ENCODE data around the gene NAGPA. TPM values are rescaled to one million over a fixed set of nuclear protein-coding genes. Genes with fewer than 3 reads are reported as not detected.

NAGPA gene
- polyA plus RNA-seq, 1 donor from 2014 or later, result 36.6 TPM

DNA sequence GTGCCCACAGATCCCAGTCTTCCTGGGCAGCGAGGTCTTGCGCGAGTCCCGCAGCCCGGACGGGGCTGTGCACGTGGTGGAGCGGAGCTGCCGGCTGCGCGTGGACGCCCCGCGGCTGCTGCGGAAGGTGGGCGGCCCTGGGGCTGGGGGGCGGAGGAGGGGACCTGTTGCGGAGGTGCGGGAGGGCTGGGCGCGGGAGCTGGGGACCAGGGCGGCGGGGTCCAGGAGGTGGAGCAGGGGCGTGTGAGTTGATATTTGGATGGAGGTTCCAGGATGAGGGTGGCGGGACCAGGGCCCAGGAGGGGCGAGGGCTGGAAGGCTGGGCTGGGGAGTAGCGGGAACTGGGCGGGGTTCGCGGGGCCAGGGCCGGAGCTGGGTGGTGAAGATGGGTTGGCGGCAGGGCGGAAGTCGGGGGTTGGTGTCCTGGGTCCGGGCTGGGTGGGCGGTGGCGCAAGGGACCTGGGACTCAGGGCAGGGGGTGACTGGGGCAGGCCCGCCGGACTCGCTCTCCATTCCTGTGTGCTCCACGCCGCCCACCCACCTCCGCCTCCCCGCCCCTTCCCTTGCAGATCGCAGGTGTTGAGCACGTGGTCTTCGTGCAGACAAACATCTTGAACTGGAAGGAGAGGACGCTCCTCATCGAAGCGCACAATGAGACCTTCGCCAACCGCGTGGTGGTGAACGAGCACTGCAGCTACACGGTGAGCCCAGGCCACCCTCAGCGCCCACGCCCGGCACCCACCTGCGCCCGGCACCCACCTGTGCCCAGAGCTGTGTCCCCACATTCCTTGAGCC lies 46.0 kb downstream of the NAGPA start:
- Histone ChIP-seq H3F3A (ENCODE audit: insufficient read depth, low read length, poor library complexity, severe bottlenecking) (no peaks in the 10 kb centered on the region), H3K79me2 (replicated peaks; ENCODE audit: insufficient read depth, low read length) (no peaks in the 10 kb centered on the region), H2AFZ (ENCODE audit: low read depth, low read length) (no peak overlapping the region), H3K4me3 (ENCODE audit: low read length) (peak overlapping the region; percentile 44), H3K27ac (ENCODE audit: low read length) (no peak overlapping the region), H3K27me3 (ENCODE audit: insufficient read depth, low read depth, low read length) (peaks cover 45% of the 10 kb centered on the region), H3K9me3 (ENCODE audit: low read length) (no peaks in the 10 kb centered on the region), H4K20me1 (ENCODE audit: insufficient read depth) (no peaks in the 10 kb centered on the region), H3K9ac (ENCODE audit: low read length) (no peak overlapping the region), H3K9me2 (ENCODE audit: insufficient read depth, low read length) (no peaks in the 10 kb centered on the region), H3K36me3 (ENCODE audit: insufficient read depth, low read length) (no peaks in the 10 kb centered on the region), H3K4me2 (ENCODE audit: low read length) (no peak overlapping the region)
- TF ChIP-seq RAD21 (conservative IDR thresholded peaks at IDR 0.05), result no peak
- TF ChIP-seq SMC3 (conservative IDR thresholded peaks at IDR 0.05; ENCODE audit: poor library complexity), result no peak
- TF ChIP-seq EP300 (conservative IDR thresholded peaks at IDR 0.05; ENCODE audit: poor library complexity, severe bottlenecking), result no peak
- TF ChIP-seq, protein P1, sequence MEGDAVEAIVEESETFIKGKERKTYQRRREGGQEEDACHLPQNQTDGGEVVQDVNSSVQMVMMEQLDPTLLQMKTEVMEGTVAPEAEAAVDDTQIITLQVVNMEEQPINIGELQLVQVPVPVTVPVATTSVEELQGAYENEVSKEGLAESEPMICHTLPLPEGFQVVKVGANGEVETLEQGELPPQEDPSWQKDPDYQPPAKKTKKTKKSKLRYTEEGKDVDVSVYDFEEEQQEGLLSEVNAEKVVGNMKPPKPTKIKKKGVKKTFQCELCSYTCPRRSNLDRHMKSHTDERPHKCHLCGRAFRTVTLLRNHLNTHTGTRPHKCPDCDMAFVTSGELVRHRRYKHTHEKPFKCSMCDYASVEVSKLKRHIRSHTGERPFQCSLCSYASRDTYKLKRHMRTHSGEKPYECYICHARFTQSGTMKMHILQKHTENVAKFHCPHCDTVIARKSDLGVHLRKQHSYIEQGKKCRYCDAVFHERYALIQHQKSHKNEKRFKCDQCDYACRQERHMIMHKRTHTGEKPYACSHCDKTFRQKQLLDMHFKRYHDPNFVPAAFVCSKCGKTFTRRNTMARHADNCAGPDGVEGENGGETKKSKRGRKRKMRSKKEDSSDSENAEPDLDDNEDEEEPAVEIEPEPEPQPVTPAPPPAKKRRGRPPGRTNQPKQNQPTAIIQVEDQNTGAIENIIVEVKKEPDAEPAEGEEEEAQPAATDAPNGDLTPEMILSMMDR (IDR thresholded peaks at IDR 0.05; ENCODE audit: poor library complexity, severe bottlenecking), result no peak
- TF ChIP-seq POLR2AphosphoS5 (IDR thresholded peaks at IDR 0.05), result no peak
- TF ChIP-seq EZH2 (IDR thresholded peaks at IDR 0.05; ENCODE audit: borderline replicate concordance, insufficient read depth, low read length, poor library complexity, severe bottlenecking), result no peak
- no peak for TF ChIP-seq TAF1 (IDR thresholded peaks at IDR 0.05; ENCODE audit: low read depth)
- no peak for TF ChIP-seq REST (IDR thresholded peaks at IDR 0.05; ENCODE audit: borderline replicate concordance)
- TF ChIP-seq MXI1 (conservative IDR thresholded peaks at IDR 0.05; ENCODE audit: poor library complexity, severe bottlenecking), result no peak

DNA sequence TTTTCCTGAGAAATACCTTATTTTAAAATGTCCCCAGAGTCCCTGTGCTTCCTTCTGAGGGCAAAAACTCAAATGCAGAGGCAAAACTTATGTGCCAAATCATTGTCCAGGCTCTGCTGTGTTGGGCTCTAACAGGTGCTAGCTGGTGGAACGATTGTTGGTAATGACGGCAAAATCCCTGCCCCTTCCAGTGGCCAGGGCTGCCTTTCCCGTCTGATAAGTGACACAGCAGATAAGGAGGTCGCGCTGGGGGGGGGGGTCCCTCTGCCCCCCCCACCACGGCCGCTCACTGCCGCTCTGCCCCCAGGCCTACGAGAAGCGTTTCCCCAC lies 46.5 kb downstream of the NAGPA start:
- Histone ChIP-seq H2AFZ (ENCODE audit: low read depth, low read length) (no peak overlapping the region), H3K9me2 (ENCODE audit: insufficient read depth, low read length) (no peaks in the 10 kb centered on the region), H3K36me3 (ENCODE audit: insufficient read depth, low read length) (no peaks in the 10 kb centered on the region), H3K27me3 (ENCODE audit: insufficient read depth, low read depth, low read length) (peaks cover 45% of the 10 kb centered on the region), H3K4me2 (ENCODE audit: low read length) (no peak overlapping the region), H3K27ac (ENCODE audit: low read length) (no peak overlapping the region), H3K79me2 (replicated peaks; ENCODE audit: insufficient read depth, low read length) (no peaks in the 10 kb centered on the region), H4K20me1 (ENCODE audit: insufficient read depth) (no peaks in the 10 kb centered on the region), H3K4me3 (ENCODE audit: low read length) (peak overlapping the region; percentile 44), H3K9ac (ENCODE audit: low read length) (no peak overlapping the region), H3F3A (ENCODE audit: insufficient read depth, low read length, poor library complexity, severe bottlenecking) (no peaks in the 10 kb centered on the region), H3K9me3 (ENCODE audit: low read length) (no peaks in the 10 kb centered on the region)
- no peak for TF ChIP-seq EZH2 (IDR thresholded peaks at IDR 0.05; ENCODE audit: borderline replicate concordance, insufficient read depth, low read length, poor library complexity, severe bottlenecking)
- TF ChIP-seq MXI1 (conservative IDR thresholded peaks at IDR 0.05; ENCODE audit: poor library complexity, severe bottlenecking), result no peak
- TF ChIP-seq RAD21 (conservative IDR thresholded peaks at IDR 0.05), result no peak
- no peak for TF ChIP-seq EP300 (conservative IDR thresholded peaks at IDR 0.05; ENCODE audit: poor library complexity, severe bottlenecking)
- TF ChIP-seq SMC3 (conservative IDR thresholded peaks at IDR 0.05; ENCODE audit: poor library complexity), result no peak
- TF ChIP-seq, protein P1 (IDR thresholded peaks at IDR 0.05; ENCODE audit: poor library complexity, severe bottlenecking), result no peak
- TF ChIP-seq POLR2AphosphoS5 (IDR thresholded peaks at IDR 0.05), result no peak
- TF ChIP-seq TAF1 (IDR thresholded peaks at IDR 0.05; ENCODE audit: low read depth), result no peak
- no peak for TF ChIP-seq REST (IDR thresholded peaks at IDR 0.05; ENCODE audit: borderline replicate concordance)
